GM12878 (cell line): Measurements from ENCODE around the gene CYP26A1. TPM values are rescaled to one million over a fixed set of nuclear protein-coding genes. Genes with fewer than 3 reads are reported as not detected.

Experiments
- ATAC-seq: fragments of 200-7000 bp; cut with Tn5 transposase; 3 replicates; pipeline ENCODE4 v1.9.1; 2020; ENCODE audit warnings: mild to moderate bottlenecking, moderate library complexity
- BruUV-seq: library from RNA; stranded (reverse); fragments of 400-500 nt; replicated peaks from 2 replicates; lab custom pipeline; 2021; lab: Mats Ljungman, UMichigan
- CTCF ChIA-PET: fragments of 300-600 bp; sonication (Branson Sonifier 250); formaldehyde crosslinking; extraction: SDS; loops from one replicate; lab custom pipeline; 2021; ENCODE audit warnings: inconsistent platforms; lab: Yijun Ruan, JAX
- POLR2A ChIA-PET: fragments of 350-600 bp; formaldehyde crosslinking; extraction: SDS; loops from one replicate; lab custom pipeline; 2021; ENCODE audit warnings: inconsistent platforms; lab: Charles Lee
- RAD21 ChIA-PET: fragments of 300-600 bp; sonication (Branson Sonifier 250); formaldehyde crosslinking; loops from one replicate; lab custom pipeline; 2023; ENCODE audit warnings: antibody characterized with exemption; ENCODE audit not compliant: unreplicated experiment; lab: Charles Lee
- SMC1A ChIA-PET: fragments of 300-600 bp; sonication (Branson Sonifier 250); formaldehyde crosslinking; loops from one replicate; lab custom pipeline; 2023; ENCODE audit not compliant: unreplicated experiment, uncharacterized antibody; lab: Charles Lee
- DNase-seq: peaks from one replicate; pipeline ENCODE4 v3.0.0-alpha.2; 2011; ENCODE audit warnings: low read depth, low spot score
- FAIRE-seq: peaks from 3 replicates; lab custom pipeline; 2011; peaks lifted over from hg19 to GRCh38; lab: Jason Lieb, UNC
- H2AFZ ChIP-seq: 2 replicates; pipeline ENCODE4 v1.6.0; 2011; ENCODE audit warnings: low read depth, low read length, control low read depth; ENCODE audit not compliant: control insufficient read depth
- H3K27ac ChIP-seq: 2 replicates; pipeline ENCODE4 v1.5.1; 2011; ENCODE audit warnings: control low read depth; ENCODE audit not compliant: control insufficient read depth, insufficient read depth
- H3K27me3 ChIP-seq, 2 experiments: replicated peaks in 1 of 2; 2 replicates each; pipeline versions ENCODE4 v1.6.0 to v1.6.1; 2011; ENCODE audit warnings: low read length in 1 of 2; ENCODE audit not compliant: control insufficient read depth in 2 of 2, insufficient read depth in 2 of 2
- H3K36me3 ChIP-seq, 2 experiments: 2 replicates each; pipeline ENCODE4 v1.5.1; 2011; ENCODE audit warnings: low read length in 1 of 2; ENCODE audit not compliant: control insufficient read depth in 2 of 2, insufficient read depth in 2 of 2
- H3K4me1 ChIP-seq: 2 replicates; pipeline ENCODE4 v1.6.1; 2011; ENCODE audit warnings: mild to moderate bottlenecking, low read length, moderate library complexity, mixed read lengths; ENCODE audit not compliant: control insufficient read depth, insufficient read depth
- H3K4me2 ChIP-seq: 2 replicates; pipeline ENCODE4 v1.6.0; 2011; ENCODE audit warnings: control low read depth; ENCODE audit not compliant: control insufficient read depth, insufficient read depth
- H3K4me3 ChIP-seq: fragments of 200-600 bp; sonication (generic); 2 replicates; pipeline ENCODE4 v1.5.1; 2016
- H3K79me2 ChIP-seq: 2 replicates; pipeline ENCODE4 v1.6.0; 2011; ENCODE audit warnings: low read length; ENCODE audit not compliant: control insufficient read depth, insufficient read depth
- H3K9ac ChIP-seq: 2 replicates; pipeline ENCODE4 v1.8.0; 2011; ENCODE audit warnings: low read length, control low read depth, mixed read lengths; ENCODE audit not compliant: control insufficient read depth, insufficient read depth
- H3K9me3 ChIP-seq: replicated peaks from 3 replicates; pipeline ENCODE4 v1.5.1; 2011; ENCODE audit warnings: mild to moderate bottlenecking, low read length; ENCODE audit not compliant: control insufficient read depth, insufficient read depth
- H4K20me1 ChIP-seq: 2 replicates; pipeline ENCODE4 v1.6.0; 2011; ENCODE audit not compliant: control insufficient read depth, insufficient read depth
- IKZF1 ChIP-seq: fragments of 450-650 bp; conservative IDR thresholded peaks from 2 replicates; pipeline ENCODE4 v1.6.1; 2017; ENCODE audit warnings: antibody characterized with exemption, mild to moderate bottlenecking
- NR2F1 ChIP-seq: fragments of 450-650 bp; conservative IDR thresholded peaks from 2 replicates; pipeline ENCODE4 v1.6.1; 2017; ENCODE audit warnings: mild to moderate bottlenecking
- whole genome bisulfite sequencing: methylation state at CpG from one replicate; pipeline ENCODE4 v1.1.6; 2016; ENCODE audit warnings: low lambda C conversion rate; ENCODE audit not compliant: insufficient replicate concordance, insufficient coverage; ENCODE audit errors: missing lambda C conversion rate; 5-methylcytosine and 5-hydroxymethylcytosine counted together
- in situ Hi-C: fragments of 300-500 bp; cut with MboI; formaldehyde crosslinking; loops from 9 replicates; pipeline ENCODE4 v1.14.3; 2018; ENCODE audit warnings: mixed read lengths
- intact Hi-C: fragments of 100-400 bp; cut with micrococcal nuclease; formaldehyde crosslinking; loops from one replicate; pipeline ENCODE4 v1.14.2; 2022; ENCODE audit not compliant: unreplicated experiment
- polyA plus RNA-seq, 11 experiments: library from polyadenylated mRNA; depleted of rRNA in 4 of 11; unstranded in 6 of 11; stranded (reverse) in 5 of 11; fragments of >200 nt; fragmentation: Nextera tagmentation in 4 of 11; fragmentation: Illumina TruSeq in 1 of 11; extraction: Ambion mirVana in 4 of 11; extraction: Trizol in 1 of 11; gene quantifications; 1 replicate in 1 of 11; 2 replicates in 10 of 11; pipeline versions ENCODE4 v1.2.1 to v1.2.3, GENCODE V29; 2011 to 2016; ENCODE audit warnings: inconsistent platforms in 2 of 11, missing spikeins in 2 of 11, low read depth in 1 of 11
- total RNA-seq, 4 experiments: library from RNA; depleted of rRNA in 3 of 4; stranded (reverse); fragments of >200 nt in 3 of 4; fragmentation: Illumina TruSeq in 1 of 4; extraction: Trizol in 1 of 4; gene quantifications; 2 replicates each; pipeline versions ENCODE4 v1.2.1 to v1.2.3, GENCODE V29; 2013 to 2021

The CYP26A1 gene
- total and polyA plus RNA-seq, 10 of the 15 experiments (the other 5 are each of a cell fraction or from before 2014, with no cell fraction given), result not detected

GRCh38 chr10:93059975-93060886 lies 13.5 kb upstream of the CYP26A1 start, which contains the start of gene CYP26C1:
TSS of gene CYP26C1 (plus strand) at chr10:93060798. CDS start at chr10:93061264, 466 bp downstream.
- Histone ChIP-seq H3K27ac (no peak within 1 kb of the TSS), H3K4me2 (no peak within 1 kb of the TSS), H3K79me2 (no peaks in the 10 kb centered on the region), H3K4me1 (no peaks in the 10 kb centered on the region), H3K36me3 (no peaks in the 10 kb centered on the region), H3K9me3 (no peaks in the 10 kb centered on the region), H2AFZ (no peak within 1 kb of the TSS), H3K4me3 (no peak within 1 kb of the TSS), H3K9ac (no peak within 1 kb of the TSS), H3K27me3 (peaks cover 0 to 12% of the 10 kb centered on the region in 2 experiments; a peak in 3 of 4 replicates), H4K20me1 (no peaks in the 10 kb centered on the region)
- CTCF ChIA-PET, result interaction anchor here (1.3 kb wide), 1 partner anchor 290 kb away, joined by 3 read pairs; no protein-coding TSS in a partner anchor
- in situ Hi-C loops, result no loop called here
- POLR2A ChIA-PET, result no interaction called here
- no TSS peak for BruUV-seq
- TF ChIP-seq IKZF1, result no peak
- FAIRE-seq (no peak), ATAC-seq (no peak), DNase-seq (no peak)
- SMC1A ChIA-PET, result no interaction called here
- RAD21 ChIA-PET, result no interaction called here
- WGBS, result 85% methylated on average over 45 of the region's 67 CpGs
- intact Hi-C loops, result no loop called here

- H3K27ac ChIP-seq, result no peak overlapping the region
- H3K4me3 ChIP-seq, result no peak overlapping the region
- H3K9ac ChIP-seq, result no peak overlapping the region
- ChIA-PET POLR2A (no interaction called here), RAD21 (no interaction called here), CTCF (interaction anchor here (1.3 kb wide), 1 partner anchor 8 kb away, joined by 3 read pairs; no protein-coding TSS in a partner anchor), SMC1A (no interaction called here)
- H3K36me3 ChIP-seq, result no peaks in the 10 kb centered on the region
- no TSS peak for BruUV-seq
- no peak overlapping the region for H2AFZ ChIP-seq
- H3K4me1 ChIP-seq, result no peaks in the 10 kb centered on the region
- in situ Hi-C loops, result no loop called here
- H4K20me1 ChIP-seq, result no peaks in the 10 kb centered on the region
- no peaks in the 10 kb centered on the region for H3K79me2 ChIP-seq
- H3K9me3 ChIP-seq, result no peaks in the 10 kb centered on the region
- FAIRE-seq (no peak), ATAC-seq (no peak), DNase-seq (no peak)
- intact Hi-C loops, result no loop called here
- WGBS, result 58% methylated on average over 41 of the region's 45 CpGs
- no peak overlapping the region for H3K4me2 ChIP-seq
- H3K27me3 ChIP-seq, result peaks cover 2 to 16% of the 10 kb centered on the region in 2 experiments
- TF ChIP-seq NR2F1, result no peak
Measured at GRCh38 chr10:93060887-93061593, 12.7 kb upstream of the CYP26A1 start.
